ENCODE data around the gene IGF2BP2.

GRCh38 chr3:185770109-185770508, 54.7 kb downstream of the IGF2BP2 start:
- TF ChIP-seq CTCF (IDR thresholded peaks at IDR 0.05; ENCODE audit: low read depth, low read length) (no peak), EZH2phosphoT487 (IDR thresholded peaks at IDR 0.05; ENCODE audit: low read depth) (no peak)

All from OCI-LY3 (cell line).